ENCODE data around the gene PRR19. TPM values are rescaled to one million over a fixed set of nuclear protein-coding genes. Genes with fewer than 3 reads are reported as not detected.

Gene PRR19
- total RNA-seq, 4 donors from 2014 or later = 0.23 to 0.30 (median 0.29) TPM; not detected in 1

DNA sequence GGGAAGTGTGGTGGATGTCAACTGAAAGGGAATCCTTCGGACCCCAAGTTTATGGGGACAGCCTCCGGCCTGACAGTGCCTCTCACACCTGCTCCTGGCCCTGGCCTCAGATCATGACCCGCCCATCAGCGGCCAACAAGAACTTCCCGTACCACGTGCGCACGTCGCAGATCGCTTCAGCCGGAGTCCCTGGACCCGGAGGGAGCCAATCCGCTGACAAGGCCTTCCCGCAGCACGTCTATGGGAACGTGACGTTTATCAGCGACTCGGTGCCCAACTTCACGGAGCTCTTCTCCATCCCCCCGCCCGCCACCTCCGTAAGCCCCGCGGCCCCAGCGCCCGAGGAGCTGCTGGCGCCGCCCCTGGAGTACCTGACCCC lies 21.5 kb downstream of the PRR19 start:
- H3K4me3 ChIP-seq (ENCODE audit: low read depth, poor library complexity, severe bottlenecking) = no peak overlapping the region
- no peak for TF ChIP-seq POLR2A (IDR thresholded peaks at IDR 0.05)
- no peak for TF ChIP-seq CTCF (IDR thresholded peaks at IDR 0.05)
- intact Hi-C loops (cut with DNase I; ENCODE audit: low total_unique reads) = no loop called here
- WGBS, 2 donors = 35 to 51% methylated on average over 27 to 29 of the region's 29 CpGs
- DNase-seq (ENCODE audit: low spot score in 2 of 2) = no peak

DNA sequence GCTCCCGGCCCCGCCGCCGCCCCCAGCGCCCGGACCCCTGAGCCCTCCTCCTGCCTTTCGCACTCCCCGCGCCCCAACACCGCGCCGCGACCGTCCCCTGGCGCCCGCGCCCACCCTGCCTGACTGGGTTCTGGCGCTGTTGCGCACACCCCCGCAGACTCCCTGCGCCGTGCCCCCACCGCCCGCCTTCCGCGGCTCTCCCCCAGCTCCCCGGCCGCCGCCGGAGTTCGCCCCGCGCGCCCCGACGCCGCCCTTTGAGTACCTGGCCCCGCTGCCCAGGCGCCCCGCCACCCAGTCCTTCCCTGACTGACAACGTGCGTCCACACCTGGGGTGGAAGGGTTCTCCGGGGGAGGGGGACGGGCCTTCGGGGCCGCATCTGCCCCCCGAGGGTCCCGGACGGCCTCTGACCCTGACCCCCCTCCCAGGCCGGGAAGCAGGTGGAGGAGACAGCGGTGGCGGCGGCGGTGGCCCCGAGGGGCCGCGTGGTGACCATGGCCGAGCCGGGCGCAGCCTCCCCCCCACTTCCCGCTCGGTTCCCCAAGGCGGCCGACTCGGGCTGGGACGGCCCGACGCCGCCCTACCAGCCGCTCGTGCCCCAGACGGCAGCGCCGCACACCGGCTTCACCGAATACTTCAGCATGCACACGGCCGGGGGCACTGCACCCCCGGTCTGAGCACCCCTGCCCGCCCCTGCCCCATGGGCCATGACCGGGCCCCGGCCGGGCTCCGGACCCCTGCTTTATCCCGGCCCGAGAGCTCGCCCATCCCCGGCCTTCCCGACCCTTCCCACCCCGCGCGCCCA lies 22.1 kb downstream of the PRR19 start:
- DNase-seq (ENCODE audit: low spot score in 2 of 2) = no peak
- 9 to 15% methylated on average over 18 to 56 of the region's 92 CpGs for whole genome bisulfite sequencing, 2 donors
- TF ChIP-seq CTCF (IDR thresholded peaks at IDR 0.05) = no peak
- no peak for TF ChIP-seq POLR2A (IDR thresholded peaks at IDR 0.05)
- H3K4me3 ChIP-seq (ENCODE audit: low read depth, poor library complexity, severe bottlenecking) = no peak overlapping the region
- intact Hi-C loops (cut with DNase I; ENCODE audit: low total_unique reads) = no loop called here

GRCh38 chr19:42324655-42325307 lies 22.8 kb downstream of the PRR19 start:
- no peak overlapping the region for H3K4me3 ChIP-seq (ENCODE audit: low read depth, poor library complexity, severe bottlenecking)
- 2 to 5% methylated on average over 25 to 36 of the region's 38 CpGs for WGBS, 2 donors
- TF ChIP-seq POLR2A (IDR thresholded peaks at IDR 0.05) (no peak), CTCF (IDR thresholded peaks at IDR 0.05) (no peak)
- DNase-seq (ENCODE audit: low spot score in 2 of 2) = no peak
- intact Hi-C loops (cut with DNase I; ENCODE audit: low total_unique reads) = no loop called here

- intact Hi-C loops (cut with DNase I; ENCODE audit: low total_unique reads) = no loop called here
- peak within 1 kb of the TSS; percentile 82 for H3K4me3 ChIP-seq (ENCODE audit: low read depth, poor library complexity, severe bottlenecking)
- peak; percentile 96 to 99 for DNase-seq (ENCODE audit: low spot score in 2 of 2)
- 1% methylated on average over 26 to 45 of the region's 45 CpGs for WGBS, 2 donors
- TF ChIP-seq CTCF (IDR thresholded peaks at IDR 0.05) = peak in 1 of 3 donors; percentile 63
- TF ChIP-seq POLR2A (IDR thresholded peaks at IDR 0.05) = no peak
Observed at GRCh38 chr19:42325308-42325895, 23.5 kb downstream of the PRR19 start, which contains the start of gene MEGF8. Gene MEGF8 (plus strand): TSS chr19:42325635. CDS start chr19:42326244, 609 bp downstream.

DNA sequence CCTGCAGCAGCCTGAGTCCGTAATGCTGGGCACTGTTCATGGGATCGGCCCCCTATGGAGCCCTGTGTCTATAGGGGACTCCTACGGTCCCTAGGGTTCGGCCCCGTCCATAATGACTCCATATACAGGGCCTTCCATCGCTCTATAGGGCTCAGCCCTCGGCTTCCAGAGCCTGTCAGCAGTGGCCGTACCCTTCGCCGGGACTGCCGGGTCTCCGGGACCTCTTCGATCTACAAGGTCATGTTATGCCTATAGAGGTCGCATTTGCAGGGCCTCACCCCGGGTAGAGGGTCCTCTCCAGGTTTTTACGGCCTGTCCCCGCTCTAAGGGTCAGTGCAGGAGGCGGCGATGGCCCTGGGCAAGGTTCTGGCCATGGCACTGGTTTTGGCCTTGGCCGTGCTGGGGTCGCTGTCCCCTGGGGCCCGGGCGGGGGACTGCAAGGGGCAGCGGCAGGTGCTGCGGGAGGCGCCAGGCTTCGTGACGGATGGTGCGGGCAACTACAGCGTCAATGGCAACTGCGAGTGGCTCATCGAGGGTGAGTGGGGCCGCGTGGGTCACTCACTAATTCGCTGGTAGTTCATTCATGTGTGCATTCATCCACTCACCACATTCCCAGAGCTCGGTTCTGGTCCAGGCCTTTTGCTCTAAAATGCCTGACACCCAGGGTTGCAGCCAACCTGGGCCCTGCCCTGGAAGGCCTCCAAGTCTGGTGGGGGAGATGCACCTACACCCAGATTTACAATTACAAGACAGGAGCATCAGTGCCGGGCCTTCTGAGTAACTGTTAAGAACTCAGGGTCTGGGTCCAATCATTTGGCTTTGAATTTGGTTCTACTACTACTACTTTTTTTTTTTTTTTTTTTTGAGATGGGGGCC lies 24.2 kb downstream of the PRR19 start:
- intact Hi-C loops (cut with DNase I; ENCODE audit: low total_unique reads) = no loop called here
- peak in 1 of 2 donors; percentile 88 for DNase-seq (ENCODE audit: low spot score in 2 of 2)
- no peak for TF ChIP-seq CTCF (IDR thresholded peaks at IDR 0.05)
- TF ChIP-seq POLR2A (IDR thresholded peaks at IDR 0.05) = no peak
- H3K4me3 ChIP-seq (ENCODE audit: low read depth, poor library complexity, severe bottlenecking) = peak overlapping the region; percentile 82
- 7 to 9% methylated on average over 29 to 35 of the region's 37 CpGs for WGBS, 2 donors
